ENCODE data around the gene ADARB1. TPM values are rescaled to one million over a fixed set of nuclear protein-coding genes. Genes with fewer than 3 reads are reported as not detected.

Gene ADARB1
- total RNA-seq, 1 experiment from 2014 or later, result 15.8 TPM

DNA sequence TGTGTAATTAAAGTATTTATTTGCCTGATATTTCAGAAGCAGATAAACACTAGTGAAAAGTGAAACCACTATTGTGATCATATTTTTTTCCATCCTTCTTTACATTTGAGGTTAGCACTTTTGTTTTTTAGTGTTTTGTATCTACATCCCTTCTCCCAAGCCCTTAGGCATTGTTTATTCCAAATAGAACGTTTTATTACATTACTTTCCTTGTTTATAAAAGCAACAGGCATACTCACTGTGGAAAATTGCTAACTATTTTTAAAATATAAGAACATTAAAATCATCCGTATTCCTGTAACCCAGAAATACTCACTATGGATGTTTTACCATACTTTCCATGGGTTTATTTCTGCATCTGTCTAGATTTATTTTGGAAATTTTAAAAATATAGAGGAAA lies 109.5 kb downstream of the ADARB1 start:
- H3K27me3 Mint-ChIP-seq (ENCODE audit: low read depth), result no peaks in the 10 kb centered on the region

More for the DNA sequence above, 109.5 kb downstream of the ADARB1 start:
- H3K4me1 Mint-ChIP-seq, result peaks cover 10 to 11% of the 10 kb centered on the region in 2 experiments
- H3K9me3 Mint-ChIP-seq, result peaks cover 22 to 23% of the 10 kb centered on the region in 2 experiments
- WGBS (ENCODE audit: extremely low coverage, insufficient read length, low lambda C conversion rate), result no CpG with 5 or more reads among the region's 2 CpGs
- H3K27ac ChIP-seq (ENCODE audit: insufficient read length, low read depth, low read length), result no peak overlapping the region
- no peak overlapping the region for H3K9ac ChIP-seq (ENCODE audit: extremely low read depth, insufficient read length, low read length)
- H4K91ac ChIP-seq (ENCODE audit: insufficient read length, low read depth, low read length), result no peak overlapping the region
- no peak overlapping the region for H3K14ac ChIP-seq (ENCODE audit: insufficient read depth, low read length)
- H3K4ac ChIP-seq (ENCODE audit: low read depth, low read length), result no peak overlapping the region
- no peak overlapping the region for H3K18ac ChIP-seq (ENCODE audit: insufficient read length, low read depth, low read length)
- H2BK5ac ChIP-seq (ENCODE audit: insufficient read length, low read length), result no peak overlapping the region
- H3K4me1 ChIP-seq (ENCODE audit: insufficient read depth, low read length), result no peaks in the 10 kb centered on the region
- no peak overlapping the region for H2BK120ac ChIP-seq (ENCODE audit: low read depth, low read length, poor library complexity, severe bottlenecking)
- H4K20me1 ChIP-seq (ENCODE audit: control insufficient read depth, insufficient read depth, insufficient read length), result no peaks in the 10 kb centered on the region
- H3K23ac ChIP-seq (ENCODE audit: insufficient read length, low read depth, low read length), result no peak overlapping the region
- no peak for DNase-seq
- peaks cover 31 to 40% (median 36%) of the 10 kb centered on the region in 3 experiments for H3K36me3 Mint-ChIP-seq (ENCODE audit: insufficient read depth in 1 of 3, low read depth in 3 of 3)
- no peaks in the 10 kb centered on the region for H3K27me3 ChIP-seq (ENCODE audit: insufficient read depth, low read length)
- no peak for TF ChIP-seq CTCF (conservative IDR thresholded peaks at IDR 0.05)
- H3K23me2 ChIP-seq (ENCODE audit: insufficient read length, low read depth, low read length, poor library complexity, severe bottlenecking), result no peaks in the 10 kb centered on the region
- H3K27ac Mint-ChIP-seq, result no peak overlapping the region
- no peak overlapping the region for H3K56ac ChIP-seq (ENCODE audit: insufficient read length, low read depth, low read length)
- no peak overlapping the region for H3T11ph ChIP-seq (ENCODE audit: low read length)
- no peak overlapping the region for H3K4me3 Mint-ChIP-seq
- no peaks in the 10 kb centered on the region for H3K79me1 ChIP-seq (ENCODE audit: insufficient read depth, low read depth, low read length, poor library complexity, severe bottlenecking)
- no peak overlapping the region for H2AK5ac ChIP-seq (ENCODE audit: insufficient read length, low read length)
- H3K79me2 ChIP-seq (ENCODE audit: insufficient read depth, low read length), result no peaks in the 10 kb centered on the region
- no peak overlapping the region for H2BK12ac ChIP-seq (ENCODE audit: insufficient read length, low read depth, low read length)
- H2BK15ac ChIP-seq (ENCODE audit: low read depth, low read length), result no peak overlapping the region
- H2BK20ac ChIP-seq (ENCODE audit: low read depth, low read length, poor library complexity, severe bottlenecking), result no peak overlapping the region
- no peak overlapping the region for H4K8ac ChIP-seq (replicated peaks; ENCODE audit: insufficient read length, low read depth, low read length)
- no peak overlapping the region for H3K4me2 ChIP-seq (ENCODE audit: insufficient read depth, insufficient read length, low read length)
- H2AFZ ChIP-seq (ENCODE audit: low read length), result no peak overlapping the region
- H3K9me3 ChIP-seq (ENCODE audit: control insufficient read depth, low read depth, low read length), result no peaks in the 10 kb centered on the region
- no peak overlapping the region for H4K5ac ChIP-seq (ENCODE audit: insufficient read length, low read depth, low read length)
